Measurements from ENCODE around the gene CDK10. TPM values are rescaled to one million over a fixed set of nuclear protein-coding genes. Genes with fewer than 3 reads are reported as not detected.

The CDK10 gene
- polyA plus RNA-seq, 1 donor from 2014 or later, result 126 TPM

DNA sequence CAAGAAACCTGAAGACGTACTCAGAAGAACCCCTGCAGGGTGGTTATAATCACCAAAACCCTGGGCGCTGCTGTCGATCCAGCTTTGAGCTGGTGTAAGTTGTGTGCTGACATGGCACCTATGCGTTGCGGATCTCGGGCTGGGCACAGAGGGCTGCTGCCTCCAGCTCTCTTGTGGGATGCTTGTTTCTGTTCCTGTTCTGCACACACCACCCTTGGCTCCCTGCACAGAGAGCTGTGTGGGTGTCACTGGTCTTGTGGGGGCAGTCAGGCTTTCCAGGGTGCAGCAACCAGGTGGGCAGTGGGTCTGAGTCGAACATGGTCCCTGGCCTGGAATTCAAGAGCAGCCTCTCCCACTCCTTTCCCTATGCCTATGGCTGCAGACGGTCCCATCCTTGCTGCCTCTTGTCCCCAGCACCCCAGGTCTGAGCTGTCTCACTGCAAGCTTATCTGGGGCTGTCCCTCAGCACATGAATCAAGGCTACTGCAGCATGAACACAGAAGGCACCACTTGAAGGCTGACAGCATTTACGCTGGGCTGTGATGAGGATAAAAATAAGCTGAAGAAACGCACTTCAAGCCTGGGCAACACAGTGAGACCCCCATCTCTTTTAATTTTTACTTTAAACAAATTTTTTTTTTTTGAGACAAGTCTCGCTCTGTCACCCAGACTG is 55.0 kb downstream of the CDK10 start:
- Histone ChIP-seq H3K9ac (ENCODE audit: low read length) (no peak overlapping the region), H3K79me2 (replicated peaks; ENCODE audit: insufficient read depth, low read length) (no peaks in the 10 kb centered on the region), H3K9me2 (ENCODE audit: insufficient read depth, low read length) (no peaks in the 10 kb centered on the region), H3K27me3 (ENCODE audit: insufficient read depth, low read depth, low read length) (no peaks in the 10 kb centered on the region), H3K9me3 (ENCODE audit: low read length) (no peaks in the 10 kb centered on the region), H3K27ac (ENCODE audit: low read length) (no peak overlapping the region), H3K4me3 (ENCODE audit: low read length) (no peak overlapping the region), H4K20me1 (ENCODE audit: insufficient read depth) (no peaks in the 10 kb centered on the region), H3K4me2 (ENCODE audit: low read length) (no peak overlapping the region), H3F3A (ENCODE audit: insufficient read depth, low read length, poor library complexity, severe bottlenecking) (no peaks in the 10 kb centered on the region), H3K36me3 (ENCODE audit: insufficient read depth, low read length) (no peaks in the 10 kb centered on the region), H2AFZ (ENCODE audit: low read depth, low read length) (no peak overlapping the region)
- TF ChIP-seq RAD21 (conservative IDR thresholded peaks at IDR 0.05), result no peak
- TF ChIP-seq, protein P1, sequence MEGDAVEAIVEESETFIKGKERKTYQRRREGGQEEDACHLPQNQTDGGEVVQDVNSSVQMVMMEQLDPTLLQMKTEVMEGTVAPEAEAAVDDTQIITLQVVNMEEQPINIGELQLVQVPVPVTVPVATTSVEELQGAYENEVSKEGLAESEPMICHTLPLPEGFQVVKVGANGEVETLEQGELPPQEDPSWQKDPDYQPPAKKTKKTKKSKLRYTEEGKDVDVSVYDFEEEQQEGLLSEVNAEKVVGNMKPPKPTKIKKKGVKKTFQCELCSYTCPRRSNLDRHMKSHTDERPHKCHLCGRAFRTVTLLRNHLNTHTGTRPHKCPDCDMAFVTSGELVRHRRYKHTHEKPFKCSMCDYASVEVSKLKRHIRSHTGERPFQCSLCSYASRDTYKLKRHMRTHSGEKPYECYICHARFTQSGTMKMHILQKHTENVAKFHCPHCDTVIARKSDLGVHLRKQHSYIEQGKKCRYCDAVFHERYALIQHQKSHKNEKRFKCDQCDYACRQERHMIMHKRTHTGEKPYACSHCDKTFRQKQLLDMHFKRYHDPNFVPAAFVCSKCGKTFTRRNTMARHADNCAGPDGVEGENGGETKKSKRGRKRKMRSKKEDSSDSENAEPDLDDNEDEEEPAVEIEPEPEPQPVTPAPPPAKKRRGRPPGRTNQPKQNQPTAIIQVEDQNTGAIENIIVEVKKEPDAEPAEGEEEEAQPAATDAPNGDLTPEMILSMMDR (IDR thresholded peaks at IDR 0.05; ENCODE audit: poor library complexity, severe bottlenecking), result no peak
- no peak for TF ChIP-seq MXI1 (conservative IDR thresholded peaks at IDR 0.05; ENCODE audit: poor library complexity, severe bottlenecking)
- TF ChIP-seq, protein P2, sequence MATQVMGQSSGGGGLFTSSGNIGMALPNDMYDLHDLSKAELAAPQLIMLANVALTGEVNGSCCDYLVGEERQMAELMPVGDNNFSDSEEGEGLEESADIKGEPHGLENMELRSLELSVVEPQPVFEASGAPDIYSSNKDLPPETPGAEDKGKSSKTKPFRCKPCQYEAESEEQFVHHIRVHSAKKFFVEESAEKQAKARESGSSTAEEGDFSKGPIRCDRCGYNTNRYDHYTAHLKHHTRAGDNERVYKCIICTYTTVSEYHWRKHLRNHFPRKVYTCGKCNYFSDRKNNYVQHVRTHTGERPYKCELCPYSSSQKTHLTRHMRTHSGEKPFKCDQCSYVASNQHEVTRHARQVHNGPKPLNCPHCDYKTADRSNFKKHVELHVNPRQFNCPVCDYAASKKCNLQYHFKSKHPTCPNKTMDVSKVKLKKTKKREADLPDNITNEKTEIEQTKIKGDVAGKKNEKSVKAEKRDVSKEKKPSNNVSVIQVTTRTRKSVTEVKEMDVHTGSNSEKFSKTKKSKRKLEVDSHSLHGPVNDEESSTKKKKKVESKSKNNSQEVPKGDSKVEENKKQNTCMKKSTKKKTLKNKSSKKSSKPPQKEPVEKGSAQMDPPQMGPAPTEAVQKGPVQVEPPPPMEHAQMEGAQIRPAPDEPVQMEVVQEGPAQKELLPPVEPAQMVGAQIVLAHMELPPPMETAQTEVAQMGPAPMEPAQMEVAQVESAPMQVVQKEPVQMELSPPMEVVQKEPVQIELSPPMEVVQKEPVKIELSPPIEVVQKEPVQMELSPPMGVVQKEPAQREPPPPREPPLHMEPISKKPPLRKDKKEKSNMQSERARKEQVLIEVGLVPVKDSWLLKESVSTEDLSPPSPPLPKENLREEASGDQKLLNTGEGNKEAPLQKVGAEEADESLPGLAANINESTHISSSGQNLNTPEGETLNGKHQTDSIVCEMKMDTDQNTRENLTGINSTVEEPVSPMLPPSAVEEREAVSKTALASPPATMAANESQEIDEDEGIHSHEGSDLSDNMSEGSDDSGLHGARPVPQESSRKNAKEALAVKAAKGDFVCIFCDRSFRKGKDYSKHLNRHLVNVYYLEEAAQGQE (IDR thresholded peaks at IDR 0.05; ENCODE audit: borderline replicate concordance), result no peak
- no peak for TF ChIP-seq EP300 (conservative IDR thresholded peaks at IDR 0.05; ENCODE audit: poor library complexity, severe bottlenecking)
- no peak for TF ChIP-seq EZH2 (IDR thresholded peaks at IDR 0.05; ENCODE audit: borderline replicate concordance, insufficient read depth, low read length, poor library complexity, severe bottlenecking)

DNA sequence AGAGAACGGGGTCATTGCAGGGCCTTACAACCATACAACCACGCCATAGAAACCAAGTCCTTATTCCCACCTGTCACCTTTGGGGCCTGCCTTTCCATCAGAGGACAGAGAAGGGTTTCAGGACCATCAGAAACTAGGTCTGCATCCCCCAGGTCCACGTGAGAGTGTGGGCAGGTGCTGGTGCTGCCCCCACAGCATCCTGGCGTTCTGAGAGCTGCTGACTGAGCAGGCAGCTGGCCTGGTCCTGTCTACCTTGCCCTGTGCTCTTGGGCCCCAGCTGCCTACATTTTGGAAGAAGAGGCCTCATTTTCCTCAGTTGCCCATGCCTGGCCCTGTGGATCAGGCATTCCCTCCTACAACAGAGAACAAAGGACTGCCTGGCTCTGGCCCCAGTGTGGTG is 56.5 kb downstream of the CDK10 start:
- Histone ChIP-seq H2AFZ (ENCODE audit: low read depth, low read length) (no peak overlapping the region), H3K9me2 (ENCODE audit: insufficient read depth, low read length) (no peaks in the 10 kb centered on the region), H3K4me3 (ENCODE audit: low read length) (no peak overlapping the region), H3K36me3 (ENCODE audit: insufficient read depth, low read length) (no peaks in the 10 kb centered on the region), H3K9me3 (ENCODE audit: low read length) (no peaks in the 10 kb centered on the region), H3K27ac (ENCODE audit: low read length) (no peak overlapping the region), H4K20me1 (ENCODE audit: insufficient read depth) (no peaks in the 10 kb centered on the region), H3K27me3 (ENCODE audit: insufficient read depth, low read depth, low read length) (no peaks in the 10 kb centered on the region), H3K4me2 (ENCODE audit: low read length) (no peak overlapping the region), H3F3A (ENCODE audit: insufficient read depth, low read length, poor library complexity, severe bottlenecking) (no peaks in the 10 kb centered on the region), H3K79me2 (replicated peaks; ENCODE audit: insufficient read depth, low read length) (no peaks in the 10 kb centered on the region), H3K9ac (ENCODE audit: low read length) (no peak overlapping the region)
- TF ChIP-seq EZH2 (IDR thresholded peaks at IDR 0.05; ENCODE audit: borderline replicate concordance, insufficient read depth, low read length, poor library complexity, severe bottlenecking) (no peak), MXI1 (conservative IDR thresholded peaks at IDR 0.05; ENCODE audit: poor library complexity, severe bottlenecking) (no peak), SMC3 (conservative IDR thresholded peaks at IDR 0.05; ENCODE audit: poor library complexity) (no peak), POLR2AphosphoS5 (IDR thresholded peaks at IDR 0.05) (no peak), RAD21 (conservative IDR thresholded peaks at IDR 0.05) (no peak), EP300 (conservative IDR thresholded peaks at IDR 0.05; ENCODE audit: poor library complexity, severe bottlenecking) (no peak), TAF1 (IDR thresholded peaks at IDR 0.05; ENCODE audit: low read depth) (no peak)
- TF ChIP-seq, protein P2 (IDR thresholded peaks at IDR 0.05; ENCODE audit: borderline replicate concordance), result no peak
- TF ChIP-seq, protein P1 (IDR thresholded peaks at IDR 0.05; ENCODE audit: poor library complexity, severe bottlenecking), result no peak

Data from neural cell (in vitro differentiated cells).